Thyroid gland (tissue), 4 donors: ENCODE measurements around the gene EIF3J. TPM values are rescaled to one million over a fixed set of nuclear protein-coding genes. Genes with fewer than 3 reads are reported as not detected.
A peak's percentile ranks its signal among the peaks of the same experiment; 100 is the strongest.

Experiments used
- DNase-seq, 2 donors: peaks; one replicate each; pipeline ENCODE4 v3.0.0-alpha.2; 2019
- H3K27ac ChIP-seq, 3 donors: fragments of 200-600 bp; sonication (generic); 1 replicate in 2 of 3; 2 replicates in 1 of 3; pipeline ENCODE4 v1.5.1; 2016 to 2019; ENCODE audit warnings: mild to moderate bottlenecking in 1 of 3, moderate library complexity in 1 of 3
- H3K27me3 ChIP-seq: fragments of 200-600 bp; sonication (generic); one replicate; pipeline ENCODE4 v1.5.1; 2019
- H3K36me3 ChIP-seq, 2 donors: fragments of 200-600 bp; sonication (generic); one replicate each; pipeline ENCODE4 v1.5.1; 2016 to 2019
- H3K4me1 ChIP-seq, 2 donors: fragments of 200-600 bp; sonication (generic); one replicate each; pipeline ENCODE4 v1.5.1; 2017 to 2019
- H3K4me3 ChIP-seq, 3 donors: fragments of 200-600 bp; sonication (generic); replicated peaks in 1 of 3; 1 replicate in 2 of 3; 2 replicates in 1 of 3; pipeline ENCODE4 v1.5.1; 2016; ENCODE audit warnings: mild to moderate bottlenecking in 1 of 3
- H3K9me3 ChIP-seq: fragments of 200-600 bp; sonication (generic); one replicate; pipeline ENCODE4 v1.5.1; 2017
- CTCF ChIP-seq, 6 experiments: fragments of 200-600 bp in 3 of 6; fragments of 450-650 bp in 3 of 6; sonication (generic) in 3 of 6; IDR thresholded peaks; one replicate each; pipeline ENCODE4 v1.5.1; 2016 to 2019; ENCODE audit warnings: antibody characterized with exemption in 6 of 6, mild to moderate bottlenecking in 2 of 6, inconsistent platforms in 1 of 6, moderate library complexity in 1 of 6
- POLR2A ChIP-seq, 2 donors: fragments of 450-650 bp; IDR thresholded peaks; one replicate each; pipeline ENCODE4 v1.6.1; 2017; ENCODE audit warnings: antibody characterized with exemption in 2 of 2, mild to moderate bottlenecking in 2 of 2, moderate library complexity in 1 of 2
- WGBS, 2 donors: methylation state at CpG; one replicate each; pipeline ENCODE4 v1.1.5; 2017; 5-methylcytosine and 5-hydroxymethylcytosine counted together
- intact Hi-C: fragments of 100-400 bp; cut with DNase I; formaldehyde crosslinking; loops from one replicate; pipeline ENCODE4 v1.15.1; 2023
- total RNA-seq, 4 donors: library from RNA; depleted of rRNA; stranded (reverse); fragments of >200 nt; gene quantifications; one replicate each; pipeline ENCODE4 v1.2.3, GENCODE V29; 2016

EIF3J gene
- total RNA-seq, 4 donors from 2014 or later: 36.7 to 50.7 (median 39.3) TPM

DNA sequence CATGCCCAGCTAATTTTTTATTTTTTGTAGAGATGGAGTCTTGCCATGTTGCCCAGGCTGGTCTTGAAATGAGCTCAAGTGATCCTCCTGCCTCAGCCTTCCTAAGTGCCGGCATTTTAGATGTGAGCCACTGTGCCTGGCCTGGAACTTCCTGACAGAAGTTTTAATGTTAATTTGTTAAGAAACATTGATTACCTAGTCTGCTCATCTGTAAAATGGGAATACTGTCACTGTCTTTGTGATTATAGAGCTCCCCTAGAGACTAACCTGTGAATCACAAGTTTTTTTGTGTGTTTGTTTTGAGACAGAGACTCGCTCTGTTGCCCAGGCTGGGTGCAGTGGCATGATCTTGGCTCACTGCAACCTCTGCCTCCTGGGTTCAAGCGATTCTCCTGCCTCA, 4.3 kb upstream of the EIF3J start:
- TF ChIP-seq CTCF (IDR thresholded peaks at IDR 0.05) (no peak), POLR2A (IDR thresholded peaks at IDR 0.05) (no peak)
- H3K4me3 ChIP-seq: no peak overlapping the region
- DNase-seq: no peak
- no peaks in the 10 kb centered on the region for H3K9me3 ChIP-seq
- H3K27ac ChIP-seq: no peak overlapping the region
- WGBS, 2 donors: 93 to 99% methylated on average over 3 of the region's 3 CpGs
- no peaks in the 10 kb centered on the region for H3K36me3 ChIP-seq
- no peaks in the 10 kb centered on the region for H3K27me3 ChIP-seq
- H3K4me1 ChIP-seq: peaks cover 5 to 8% of the 10 kb centered on the region in 2 donors
- intact Hi-C loops: loop anchor here (10.0 kb wide), 1 partner anchor 248 kb away; the partner anchor contains the start of gene GOLM2

DNA sequence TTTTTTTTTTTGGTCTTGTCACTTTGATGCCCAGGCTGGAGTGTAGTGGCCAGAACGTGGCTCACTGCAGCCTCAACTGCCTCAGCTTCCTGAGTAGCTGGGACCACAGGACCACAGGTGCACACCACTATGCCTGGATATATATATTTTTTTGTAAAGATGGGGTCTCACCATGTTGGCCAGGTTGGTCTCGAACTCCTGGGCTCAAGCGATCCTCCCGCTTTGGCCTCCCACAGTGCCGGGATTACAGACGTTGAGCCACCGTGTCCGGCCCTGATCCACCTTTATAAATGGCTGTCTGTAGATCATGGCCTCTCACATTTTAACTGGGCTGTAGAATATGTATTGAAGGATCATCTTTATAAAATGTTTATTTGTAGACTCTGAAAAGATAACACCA, 1.9 kb upstream of the EIF3J start:
- no peaks in the 10 kb centered on the region for H3K36me3 ChIP-seq
- DNase-seq: no peak
- H3K9me3 ChIP-seq: no peaks in the 10 kb centered on the region
- no peak overlapping the region for H3K4me3 ChIP-seq
- intact Hi-C loops: loop anchor here (10.0 kb wide), 1 partner anchor 250 kb away; the partner anchor contains the start of gene GOLM2
- no peak overlapping the region for H3K27ac ChIP-seq
- WGBS, 2 donors: 95 to 97% methylated on average over 8 of the region's 8 CpGs
- TF ChIP-seq POLR2A (IDR thresholded peaks at IDR 0.05): no peak
- TF ChIP-seq CTCF (IDR thresholded peaks at IDR 0.05): no peak
- H3K27me3 ChIP-seq: no peaks in the 10 kb centered on the region
- peaks cover 8 to 13% of the 10 kb centered on the region in 2 donors for H3K4me1 ChIP-seq

DNA sequence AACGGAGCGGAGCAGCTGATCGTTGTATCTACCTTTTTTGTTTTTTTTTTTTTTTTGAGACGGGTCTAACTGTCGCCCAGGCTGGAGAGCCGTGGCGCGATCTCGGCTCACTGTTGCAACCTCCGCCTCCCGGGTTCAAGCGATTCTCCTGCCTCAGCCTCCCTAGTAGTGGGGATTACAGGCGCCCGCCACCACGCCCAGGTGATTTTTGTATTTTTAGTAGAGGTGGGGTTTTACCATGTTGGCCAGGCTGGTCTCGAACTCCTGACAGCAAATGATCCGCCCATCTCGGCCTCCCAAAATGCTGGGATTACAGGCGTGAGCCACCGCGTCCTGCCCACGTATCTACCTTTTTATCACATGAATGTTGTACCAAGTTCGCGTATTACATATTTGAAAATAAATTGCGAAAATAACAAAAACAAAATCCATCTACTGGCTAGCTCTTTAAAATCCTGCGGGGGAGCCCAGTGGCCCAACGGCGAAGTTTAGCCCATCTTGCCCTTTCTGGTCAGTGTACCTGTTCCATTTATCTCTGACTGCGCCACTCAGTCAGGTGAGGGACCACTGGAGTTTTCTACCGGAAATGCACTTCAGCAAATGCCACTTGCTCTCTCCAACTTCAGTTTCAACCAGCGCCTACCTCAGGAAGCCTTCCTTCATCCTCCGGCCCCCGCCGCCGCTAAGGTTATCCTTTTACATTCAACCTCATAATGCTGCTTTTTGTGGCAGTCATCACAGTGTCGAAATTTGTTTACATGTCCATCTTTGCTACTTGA, 1.2 kb upstream of the EIF3J start:
- Histone ChIP-seq H3K9me3 (no peaks in the 10 kb centered on the region), H3K27me3 (no peaks in the 10 kb centered on the region), H3K27ac (peak overlapping the region; percentile 89 to 99 (median 94)), H3K4me1 (peaks cover 8 to 13% of the 10 kb centered on the region in 2 donors), H3K4me3 (peak overlapping the region; percentile 51 to 89 (median 58)), H3K36me3 (no peaks in the 10 kb centered on the region)
- DNase-seq: peak; percentile 38 to 48
- WGBS, 2 donors: 59 to 60% methylated on average over 36 of the region's 36 CpGs
- intact Hi-C loops: loop anchor here (10.0 kb wide), 1 partner anchor 251 kb away; the partner anchor contains the start of gene GOLM2
- TF ChIP-seq CTCF (IDR thresholded peaks at IDR 0.05) (no peak), POLR2A (IDR thresholded peaks at IDR 0.05) (no peak)

GRCh38 chr15:44536302-44536961, 515 bp upstream of the EIF3J start:
- TF ChIP-seq POLR2A (IDR thresholded peaks at IDR 0.05) (peak; percentile 66 to 86), CTCF (IDR thresholded peaks at IDR 0.05) (peak in 4 of 6 experiments; percentile 36 to 54 (median 44))
- H3K9me3 ChIP-seq: no peaks in the 10 kb centered on the region
- H3K4me3 ChIP-seq: peak overlapping the region; percentile 51 to 89 (median 58)
- peak overlapping the region; percentile 89 to 99 (median 94) for H3K27ac ChIP-seq
- H3K4me1 ChIP-seq: peaks cover 10 to 20% of the 10 kb centered on the region in 2 donors
- no peaks in the 10 kb centered on the region for H3K27me3 ChIP-seq
- WGBS, 2 donors: 0% methylated on average over 21 to 35 of the region's 47 CpGs
- DNase-seq: peak; percentile 89 to 91
- intact Hi-C loops: loop anchor here (10.0 kb wide), 1 partner anchor 252 kb away; the partner anchor contains the start of gene GOLM2
- H3K36me3 ChIP-seq: no peaks in the 10 kb centered on the region
